Measurements from ENCODE around the gene SLC40A1. TPM values are rescaled to one million over a fixed set of nuclear protein-coding genes. Genes with fewer than 3 reads are reported as not detected.

The SLC40A1 gene
- total RNA-seq, 1 donor from 2014 or later, result not detected

DNA sequence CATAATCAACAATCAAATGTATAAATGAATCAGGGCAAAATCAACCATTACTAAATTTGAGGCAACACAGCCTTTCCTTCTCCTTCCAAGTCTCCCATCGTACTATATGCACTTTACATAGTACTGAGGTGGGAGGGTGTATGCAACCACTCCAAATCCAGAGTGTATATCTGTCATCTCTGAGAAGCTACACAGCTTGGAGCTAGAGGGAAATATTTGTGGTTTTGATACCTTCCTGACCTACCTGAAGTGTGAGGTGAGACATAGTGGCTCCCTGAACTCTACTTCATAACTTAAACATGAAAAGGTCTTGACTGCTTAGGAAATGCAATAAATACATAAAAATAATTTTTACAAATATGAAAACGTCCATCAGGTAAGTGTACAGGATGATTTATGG lies 30.1 kb upstream of the SLC40A1 start:
- H3K79me2 ChIP-seq (ENCODE audit: low read depth), result no peaks in the 10 kb centered on the region
- H3K4me2 ChIP-seq, result no peak overlapping the region
- no peak overlapping the region for H3K27ac ChIP-seq
- H3K4me3 ChIP-seq, result no peak overlapping the region
- H3K4me1 ChIP-seq, result no peaks in the 10 kb centered on the region
- Mint-ChIP-seq H3K4me3 (no peak overlapping the region), H3K27me3 (ENCODE audit: insufficient read depth, low read depth) (no peaks in the 10 kb centered on the region), H3K9me3 (no peaks in the 10 kb centered on the region), H3K4me1 (no peaks in the 10 kb centered on the region), H3K27ac (no peak overlapping the region), H3K36me3 (no peaks in the 10 kb centered on the region)
- no peaks in the 10 kb centered on the region for H3K9me3 ChIP-seq (ENCODE audit: low read depth)
- H3K36me3 ChIP-seq, result no peaks in the 10 kb centered on the region
- no peaks in the 10 kb centered on the region for H3F3A ChIP-seq (ENCODE audit: low read depth)
- H3K27me3 ChIP-seq, result no peaks in the 10 kb centered on the region
- no peak overlapping the region for H3K9ac ChIP-seq
- H4K20me1 ChIP-seq (ENCODE audit: low read depth), result no peaks in the 10 kb centered on the region
- TF ChIP-seq, protein P1, sequence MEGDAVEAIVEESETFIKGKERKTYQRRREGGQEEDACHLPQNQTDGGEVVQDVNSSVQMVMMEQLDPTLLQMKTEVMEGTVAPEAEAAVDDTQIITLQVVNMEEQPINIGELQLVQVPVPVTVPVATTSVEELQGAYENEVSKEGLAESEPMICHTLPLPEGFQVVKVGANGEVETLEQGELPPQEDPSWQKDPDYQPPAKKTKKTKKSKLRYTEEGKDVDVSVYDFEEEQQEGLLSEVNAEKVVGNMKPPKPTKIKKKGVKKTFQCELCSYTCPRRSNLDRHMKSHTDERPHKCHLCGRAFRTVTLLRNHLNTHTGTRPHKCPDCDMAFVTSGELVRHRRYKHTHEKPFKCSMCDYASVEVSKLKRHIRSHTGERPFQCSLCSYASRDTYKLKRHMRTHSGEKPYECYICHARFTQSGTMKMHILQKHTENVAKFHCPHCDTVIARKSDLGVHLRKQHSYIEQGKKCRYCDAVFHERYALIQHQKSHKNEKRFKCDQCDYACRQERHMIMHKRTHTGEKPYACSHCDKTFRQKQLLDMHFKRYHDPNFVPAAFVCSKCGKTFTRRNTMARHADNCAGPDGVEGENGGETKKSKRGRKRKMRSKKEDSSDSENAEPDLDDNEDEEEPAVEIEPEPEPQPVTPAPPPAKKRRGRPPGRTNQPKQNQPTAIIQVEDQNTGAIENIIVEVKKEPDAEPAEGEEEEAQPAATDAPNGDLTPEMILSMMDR (IDR thresholded peaks at IDR 0.05), result no peak
- TF ChIP-seq EZH2 (IDR thresholded peaks at IDR 0.05) (no peak), EZH2phosphoT487 (IDR thresholded peaks at IDR 0.05) (no peak)
- no peak overlapping the region for H2AFZ ChIP-seq (replicated peaks)
- DNase-seq (ENCODE audit: low spot score), result no peak

DNA sequence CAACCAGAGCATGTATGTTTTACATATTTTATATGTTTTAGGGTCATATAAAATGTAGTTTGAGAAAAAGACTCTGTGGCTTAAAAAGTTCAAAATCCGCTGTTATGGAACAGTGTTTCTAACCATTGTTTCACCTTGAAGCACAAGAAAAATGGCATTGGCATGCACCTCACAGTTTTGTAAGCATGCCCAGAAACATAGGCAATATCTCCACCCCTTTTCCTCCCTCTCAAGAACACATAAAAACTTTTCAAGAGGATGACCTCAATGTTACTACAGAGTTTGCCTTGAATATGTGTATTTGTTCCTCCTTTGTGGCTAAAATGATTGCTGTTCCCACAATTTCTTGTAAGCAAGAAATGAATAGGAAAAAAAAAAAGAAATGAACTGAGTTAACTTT lies 29.3 kb upstream of the SLC40A1 start:
- no peak overlapping the region for H2AFZ ChIP-seq (replicated peaks)
- H3K27me3 Mint-ChIP-seq (ENCODE audit: insufficient read depth, low read depth), result no peaks in the 10 kb centered on the region
- H3K9ac ChIP-seq, result no peak overlapping the region
- H3K9me3 ChIP-seq (ENCODE audit: low read depth), result no peaks in the 10 kb centered on the region
- no peaks in the 10 kb centered on the region for H3K4me1 Mint-ChIP-seq
- H3K9me3 Mint-ChIP-seq, result no peaks in the 10 kb centered on the region
- DNase-seq (ENCODE audit: low spot score), result no peak
- H3K27ac Mint-ChIP-seq, result no peak overlapping the region
- H3K79me2 ChIP-seq (ENCODE audit: low read depth), result no peaks in the 10 kb centered on the region
- H3K36me3 ChIP-seq, result no peaks in the 10 kb centered on the region
- H3K4me3 ChIP-seq, result no peak overlapping the region
- no peaks in the 10 kb centered on the region for H3K36me3 Mint-ChIP-seq
- no peaks in the 10 kb centered on the region for H4K20me1 ChIP-seq (ENCODE audit: low read depth)
- no peaks in the 10 kb centered on the region for H3K4me1 ChIP-seq
- no peaks in the 10 kb centered on the region for H3F3A ChIP-seq (ENCODE audit: low read depth)
- no peak overlapping the region for H3K27ac ChIP-seq
- H3K27me3 ChIP-seq, result no peaks in the 10 kb centered on the region
- TF ChIP-seq EZH2phosphoT487 (IDR thresholded peaks at IDR 0.05) (no peak), EZH2 (IDR thresholded peaks at IDR 0.05) (no peak)
- TF ChIP-seq, protein P1 (IDR thresholded peaks at IDR 0.05), result no peak
- no peak overlapping the region for H3K4me3 Mint-ChIP-seq
- H3K4me2 ChIP-seq, result no peak overlapping the region

DNA sequence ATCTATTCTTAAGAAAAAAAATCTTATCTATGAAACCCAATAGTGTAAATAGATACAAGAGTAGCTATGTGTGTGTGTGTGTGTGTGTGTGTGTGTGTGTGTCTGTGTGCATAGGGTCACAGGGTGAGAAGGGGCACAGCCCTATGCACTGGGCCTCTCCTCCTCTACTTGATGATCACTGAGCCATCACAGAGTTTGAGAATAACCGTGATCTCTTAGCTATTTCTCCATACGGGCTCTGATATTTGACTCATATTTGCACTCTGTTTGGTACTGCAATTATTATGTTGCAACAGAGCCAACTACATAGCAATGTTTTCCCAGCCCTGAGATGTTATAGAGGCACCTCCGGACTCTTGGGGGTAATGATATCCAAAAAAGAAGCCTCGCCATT lies 28.8 kb upstream of the SLC40A1 start:
- no peaks in the 10 kb centered on the region for H3K27me3 ChIP-seq
- H2AFZ ChIP-seq (replicated peaks), result no peak overlapping the region
- H3K27ac ChIP-seq, result no peak overlapping the region
- no peaks in the 10 kb centered on the region for H3K36me3 Mint-ChIP-seq
- H3K4me3 Mint-ChIP-seq, result no peak overlapping the region
- H3K79me2 ChIP-seq (ENCODE audit: low read depth), result no peaks in the 10 kb centered on the region
- TF ChIP-seq EZH2 (IDR thresholded peaks at IDR 0.05) (no peak), EZH2phosphoT487 (IDR thresholded peaks at IDR 0.05) (no peak)
- TF ChIP-seq, protein P1 (IDR thresholded peaks at IDR 0.05), result no peak
- no peak overlapping the region for H3K4me3 ChIP-seq
- no peaks in the 10 kb centered on the region for H3K9me3 Mint-ChIP-seq
- H3K27ac Mint-ChIP-seq, result no peak overlapping the region
- no peaks in the 10 kb centered on the region for H3K4me1 Mint-ChIP-seq
- no peak for DNase-seq (ENCODE audit: low spot score)
- no peak overlapping the region for H3K9ac ChIP-seq
- no peaks in the 10 kb centered on the region for H3K36me3 ChIP-seq
- no peak overlapping the region for H3K4me2 ChIP-seq
- H4K20me1 ChIP-seq (ENCODE audit: low read depth), result no peaks in the 10 kb centered on the region
- no peaks in the 10 kb centered on the region for H3K27me3 Mint-ChIP-seq (ENCODE audit: insufficient read depth, low read depth)
- H3F3A ChIP-seq (ENCODE audit: low read depth), result no peaks in the 10 kb centered on the region
- no peaks in the 10 kb centered on the region for H3K4me1 ChIP-seq
- H3K9me3 ChIP-seq (ENCODE audit: low read depth), result no peaks in the 10 kb centered on the region
